ENCODE measurements around the gene PLEKHO2. TPM values are rescaled to one million over a fixed set of nuclear protein-coding genes. Genes with fewer than 3 reads are reported as not detected.

PLEKHO2 gene
- total and polyA plus RNA-seq, 2 of the 8 experiments (the other 6 are each of a cell fraction or from before 2014, with no cell fraction given), result 16.9 to 20.1 TPM

DNA sequence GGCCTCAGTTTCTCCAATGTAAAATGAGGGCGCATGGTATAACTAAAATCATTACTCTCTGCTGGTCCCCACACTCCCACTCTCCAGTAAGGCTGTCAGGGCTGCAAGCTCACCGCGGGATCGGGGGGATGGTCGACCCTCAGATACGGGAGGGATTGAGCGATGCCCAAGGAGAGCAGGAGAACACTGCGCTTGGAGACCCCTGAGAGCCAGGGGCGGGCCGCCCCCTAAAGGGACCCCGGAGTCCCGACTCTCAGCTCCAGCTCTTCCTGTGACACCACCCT, 713 bp upstream of the PLEKHO2 start:
- H4K5ac ChIP-seq (ENCODE audit: insufficient read length, low read depth, low read length), result peak overlapping the region; percentile 91
- H3K23me2 ChIP-seq (ENCODE audit: low read depth, low read length), result peaks cover 15% of the 10 kb centered on the region
- H3K27ac ChIP-seq (ENCODE audit: low read depth, low read length), result peak overlapping the region; percentile 59; the same call in 1 of the 2 replicates
- H3K56ac ChIP-seq (replicated peaks; ENCODE audit: insufficient read length, low read depth, low read length), result peak overlapping the region; percentile 71
- H2BK5ac ChIP-seq (ENCODE audit: low read depth, low read length), result peak overlapping the region; percentile 83
- FAIRE-seq (no peak), DNase-seq (ENCODE audit: low read depth in 1 of 2, low spot score in 2 of 2) (no peak)
- no peak overlapping the region for H3K14ac ChIP-seq (ENCODE audit: insufficient read length)
- H4K8ac ChIP-seq (ENCODE audit: extremely low read depth, insufficient read depth, low read length), result peak overlapping the region; percentile 86
- CTCF ChIA-PET (ENCODE audit: partially characterized antibody), result interaction anchor here (0.6 to 2.6 kb wide), 18 partner anchors 9 to 245 kb away, joined by 3 to 22 read pairs (median 3); partner anchors contain the start of gene ANKDD1A
- no peak overlapping the region for H2BK120ac ChIP-seq (replicated peaks; ENCODE audit: low read depth, low read length)
- H2BK20ac ChIP-seq (ENCODE audit: low read length), result no peak overlapping the region; the same call in 1 of the 2 replicates
- peak overlapping the region; percentile 96 for H3K18ac ChIP-seq (ENCODE audit: extremely low read depth, low read length)
- H4K20me1 ChIP-seq (replicated peaks in 1 of 2; ENCODE audit: control insufficient read depth in 1 of 2, insufficient read depth in 2 of 2, low read length in 2 of 2), result peaks cover 10 to 22% of the 10 kb centered on the region in 2 experiments
- H2BK12ac ChIP-seq (ENCODE audit: low read depth, low read length), result 0 out of 2 replicates have a peak overlapping the region, but pooled peaks have one; percentile 90
- no peaks in the 10 kb centered on the region for H3K36me3 ChIP-seq (ENCODE audit: control insufficient read depth in 2 of 4, insufficient read depth in 4 of 4, low read length in 3 of 4)
- H3K79me2 ChIP-seq (ENCODE audit: control insufficient read depth in 1 of 2, insufficient read depth in 2 of 2, low read length in 2 of 2), result peaks cover 4 to 40% of the 10 kb centered on the region in 2 experiments
- WGBS, 2 experiments (ENCODE audit: extremely low coverage in 1 of 2, insufficient coverage in 1 of 2, insufficient read length in 1 of 2, insufficient replicate concordance in 2 of 2, low coverage in 1 of 2, low lambda C conversion rate in 2 of 2, missing lambda C conversion rate in 1 of 2), result 3% methylated on average over 12 of the region's 12 CpGs; no CpG with 5 or more reads in 1 of the 2 experiments
- H4K91ac ChIP-seq (replicated peaks; ENCODE audit: insufficient read length, low read length), result peak overlapping the region; percentile 36
- peak overlapping the region; percentile 71 to 78 (median 74) for H3K4me3 ChIP-seq (ENCODE audit: extremely low read depth in 1 of 4, insufficient read depth in 2 of 4, low read depth in 3 of 4, low read length in 4 of 4)
- no peaks in the 10 kb centered on the region for H3K9me3 ChIP-seq (ENCODE audit: insufficient read depth in 2 of 2, low read depth in 1 of 2, low read length in 1 of 2)
- H2AFZ ChIP-seq (ENCODE audit: low read length), result no peak overlapping the region
- H3K27me3 ChIP-seq (replicated peaks in 1 of 4; ENCODE audit: control insufficient read depth in 3 of 4, extremely low read depth in 1 of 4, insufficient read depth in 3 of 4, low read length in 3 of 4), result no peaks in the 10 kb centered on the region
- H3K23ac ChIP-seq (ENCODE audit: insufficient read length), result no peak overlapping the region
- H3K79me1 ChIP-seq (ENCODE audit: low read depth, low read length), result peaks cover 25% of the 10 kb centered on the region
- peak overlapping the region; percentile 50 to 70 (median 54) for H3K9ac ChIP-seq (replicated peaks in 1 of 4; ENCODE audit: extremely low read depth in 1 of 4, low read depth in 3 of 4, low read length in 3 of 4)
- POLR2A ChIA-PET (ENCODE audit: partially characterized antibody), result interaction anchor here (0.6 to 17.0 kb wide), 25 partner anchors 9 to 154 kb away, joined by 3 to 381 read pairs (median 4); partner anchors contain the start of gene PIF1
- peak overlapping the region; percentile 71 for H3K4ac ChIP-seq (replicated peaks; ENCODE audit: insufficient read length, low read depth, low read length)
- TF ChIP-seq CBX8 (IDR thresholded peaks at IDR 0.05; ENCODE audit: borderline replicate concordance, low read depth, low read length) (no peak), MAFK (IDR thresholded peaks at IDR 0.05; ENCODE audit: low read depth, low read length) (no peak), YY1 (IDR thresholded peaks at IDR 0.05; ENCODE audit: low read depth, low read length) (no peak), CHD2 (IDR thresholded peaks at IDR 0.05; ENCODE audit: low read length) (no peak), HDAC2 (IDR thresholded peaks at IDR 0.05; ENCODE audit: borderline replicate concordance in 1 of 2, low read depth in 2 of 2, low read length in 2 of 2) (peak in 1 of 2 experiments; percentile 61; a peak in 1 of 4 replicates), SIRT6 (IDR thresholded peaks at IDR 0.05; ENCODE audit: low read length) (no peak), KDM5A (IDR thresholded peaks at IDR 0.05; ENCODE audit: low read length) (no peak), POLR2AphosphoS5 (IDR thresholded peaks at IDR 0.05; ENCODE audit: low read depth, low read length) (no peak)
- TF ChIP-seq, protein P1, sequence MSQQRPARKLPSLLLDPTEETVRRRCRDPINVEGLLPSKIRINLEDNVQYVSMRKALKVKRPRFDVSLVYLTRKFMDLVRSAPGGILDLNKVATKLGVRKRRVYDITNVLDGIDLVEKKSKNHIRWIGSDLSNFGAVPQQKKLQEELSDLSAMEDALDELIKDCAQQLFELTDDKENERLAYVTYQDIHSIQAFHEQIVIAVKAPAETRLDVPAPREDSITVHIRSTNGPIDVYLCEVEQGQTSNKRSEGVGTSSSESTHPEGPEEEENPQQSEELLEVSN (IDR thresholded peaks at IDR 0.05), result no peak
- H3K4me1 ChIP-seq (replicated peaks in 1 of 4; ENCODE audit: control insufficient read depth in 3 of 4, insufficient read depth in 4 of 4, low read length in 3 of 4), result peaks cover 13 to 28% (median 17%) of the 10 kb centered on the region in 4 experiments; a peak in 6 of 7 replicates
- peak overlapping the region; percentile 89 to 98 for H3K4me2 ChIP-seq (ENCODE audit: insufficient read depth in 1 of 2, low read depth in 2 of 2, low read length in 2 of 2)
- H2BK15ac ChIP-seq (ENCODE audit: low read length), result no peak overlapping the region
- peak overlapping the region; percentile 61; the same call in 1 of the 2 replicates for H2AK5ac ChIP-seq (ENCODE audit: low read depth, low read length)

Data from H1 (cell line).